ENCODE measurements around the gene ITPA. TPM values are rescaled to one million over a fixed set of nuclear protein-coding genes. Genes with fewer than 3 reads are reported as not detected.

The ITPA gene
- total and polyA plus RNA-seq, 12 donors, result 15.8 to 53.6 (median 22.9) TPM

- TF ChIP-seq CTCF (IDR thresholded peaks at IDR 0.05), result no peak
- ATAC-seq, result no peak
- peaks cover 0 to 33% (median 9%) of the 10 kb centered on the region in 9 donors for H3K36me3 ChIP-seq
- intact Hi-C loops (cut with DNase I), result loop anchor here in 2 of 10 donors (10.0 kb wide), 2 partner anchors 58 to 88 kb away; no protein-coding TSS in a partner anchor
- no peaks in the 10 kb centered on the region for H3K9me3 ChIP-seq
- no peak overlapping the region for H3K4me3 ChIP-seq
- no peak for DNase-seq
- peaks cover 0 to 14% (median 3%) of the 10 kb centered on the region in 9 donors for H3K4me1 ChIP-seq
- H3K27me3 ChIP-seq, result no peaks in the 10 kb centered on the region
- WGBS, 2 donors, result 91 to 94% methylated on average over 14 of the region's 14 CpGs
- no peak overlapping the region for H3K27ac ChIP-seq
Observed at GRCh38 chr20:3226864-3227263, 17.6 kb downstream of the ITPA start.

GRCh38 chr20:3227506-3227905, 18.2 kb downstream of the ITPA start:
- Histone ChIP-seq H3K27me3 (no peaks in the 10 kb centered on the region), H3K9me3 (no peaks in the 10 kb centered on the region), H3K4me1 (peaks cover 0 to 11% (median 2%) of the 10 kb centered on the region in 9 donors), H3K4me3 (no peak overlapping the region), H3K36me3 (peaks cover 0 to 27% (median 7%) of the 10 kb centered on the region in 9 donors), H3K27ac (no peak overlapping the region)
- DNase-seq, result no peak
- ATAC-seq, result no peak
- no peak for TF ChIP-seq CTCF (IDR thresholded peaks at IDR 0.05)
- 87 to 89% methylated on average over 7 of the region's 7 CpGs for WGBS, 2 donors
- intact Hi-C loops (cut with DNase I), result loop anchor here in 2 of 10 donors (10.0 kb wide), 2 partner anchors 57 to 87 kb away; no protein-coding TSS in a partner anchor

GRCh38 chr20:3227936-3228749, 18.8 kb downstream of the ITPA start:
- Histone ChIP-seq H3K9me3 (no peaks in the 10 kb centered on the region), H3K36me3 (peaks cover 0 to 21% (median 3%) of the 10 kb centered on the region in 9 donors), H3K27ac (no peak overlapping the region), H3K27me3 (no peaks in the 10 kb centered on the region), H3K4me3 (no peak overlapping the region), H3K4me1 (peaks cover 0 to 5% (median 0%) of the 10 kb centered on the region in 9 donors)
- no peak for TF ChIP-seq CTCF (IDR thresholded peaks at IDR 0.05)
- DNase-seq (no peak), ATAC-seq (no peak)
- intact Hi-C loops (cut with DNase I), result loop anchor here in 2 of 10 donors (10.0 kb wide), 2 partner anchors 57 to 87 kb away; no protein-coding TSS in a partner anchor
- WGBS, 2 donors, result 89 to 90% methylated on average over 40 to 42 of the region's 42 CpGs

GRCh38 chr20:3228750-3229032, 19.4 kb downstream of the ITPA start:
- no peak for TF ChIP-seq CTCF (IDR thresholded peaks at IDR 0.05)
- Histone ChIP-seq H3K9me3 (no peaks in the 10 kb centered on the region), H3K36me3 (peaks cover 0 to 15% (median 0%) of the 10 kb centered on the region in 9 donors), H3K27ac (no peak overlapping the region), H3K4me1 (no peaks in the 10 kb centered on the region), H3K27me3 (no peaks in the 10 kb centered on the region), H3K4me3 (no peak overlapping the region)
- ATAC-seq (no peak), DNase-seq (no peak)
- intact Hi-C loops (cut with DNase I), result loop anchor here in 2 of 10 donors (10.0 kb wide), 2 partner anchors 56 to 86 kb away; no protein-coding TSS in a partner anchor
- WGBS, 2 donors, result 91 to 94% methylated on average over 11 of the region's 11 CpGs

All from heart right ventricle (tissue), 16 donors.